ENCODE data around the gene HS6ST3.

DNA sequence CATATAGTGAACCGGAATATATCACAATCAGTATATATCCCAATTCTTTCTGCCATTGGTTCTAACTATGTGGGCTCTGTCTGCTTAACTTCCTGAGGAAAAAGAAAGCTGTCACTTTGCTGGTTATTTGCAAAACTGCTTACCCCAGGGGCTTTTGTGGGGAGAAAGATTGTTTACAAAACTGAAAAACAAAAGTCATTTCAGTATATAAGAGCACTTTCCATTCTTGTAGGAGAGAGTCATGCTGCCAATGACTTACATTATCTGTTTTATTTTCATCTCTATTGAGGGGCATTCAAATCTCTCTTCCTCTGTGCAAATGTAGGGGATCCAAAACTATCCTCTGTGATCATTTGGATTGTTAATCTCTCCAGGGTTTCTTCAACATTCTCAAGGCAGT lies 3.2 kb upstream of the HS6ST3 start:
- TF ChIP-seq, protein P1, sequence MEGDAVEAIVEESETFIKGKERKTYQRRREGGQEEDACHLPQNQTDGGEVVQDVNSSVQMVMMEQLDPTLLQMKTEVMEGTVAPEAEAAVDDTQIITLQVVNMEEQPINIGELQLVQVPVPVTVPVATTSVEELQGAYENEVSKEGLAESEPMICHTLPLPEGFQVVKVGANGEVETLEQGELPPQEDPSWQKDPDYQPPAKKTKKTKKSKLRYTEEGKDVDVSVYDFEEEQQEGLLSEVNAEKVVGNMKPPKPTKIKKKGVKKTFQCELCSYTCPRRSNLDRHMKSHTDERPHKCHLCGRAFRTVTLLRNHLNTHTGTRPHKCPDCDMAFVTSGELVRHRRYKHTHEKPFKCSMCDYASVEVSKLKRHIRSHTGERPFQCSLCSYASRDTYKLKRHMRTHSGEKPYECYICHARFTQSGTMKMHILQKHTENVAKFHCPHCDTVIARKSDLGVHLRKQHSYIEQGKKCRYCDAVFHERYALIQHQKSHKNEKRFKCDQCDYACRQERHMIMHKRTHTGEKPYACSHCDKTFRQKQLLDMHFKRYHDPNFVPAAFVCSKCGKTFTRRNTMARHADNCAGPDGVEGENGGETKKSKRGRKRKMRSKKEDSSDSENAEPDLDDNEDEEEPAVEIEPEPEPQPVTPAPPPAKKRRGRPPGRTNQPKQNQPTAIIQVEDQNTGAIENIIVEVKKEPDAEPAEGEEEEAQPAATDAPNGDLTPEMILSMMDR (IDR thresholded peaks at IDR 0.05; ENCODE audit: low read length), result no peak
- no peak for TF ChIP-seq EZH2 (IDR thresholded peaks at IDR 0.05; ENCODE audit: borderline replicate concordance, low read length)

Data from OCI-LY1 (cell line).